HG02981 (cell line): ENCODE measurements around the gene ADCY9.
A peak's percentile ranks its signal among the peaks of the same experiment; 100 is the strongest.

Experiments used
- ATAC-seq: cut with Tn5 transposase; IDR thresholded peaks from one replicate; pipeline ENCODE4 v1.9.1; 2021; ENCODE audit warnings: mild to moderate bottlenecking, moderate library complexity; ENCODE audit not compliant: unreplicated experiment

ADCY9 gene

GRCh38 chr16:4124535-4125294 lies 8.5 kb upstream of the ADCY9 start:
- ATAC-seq: no peak

GRCh38 chr16:4123616-4124300 lies 7.5 kb upstream of the ADCY9 start:
- no peak for ATAC-seq

- no peak for ATAC-seq
Measured at GRCh38 chr16:4120176-4120575, 3.9 kb upstream of the ADCY9 start.

GRCh38 chr16:4117250-4117578 lies 972 bp upstream of the ADCY9 start:
- no peak for ATAC-seq

GRCh38 chr16:4115949-4116318 lies 308 bp downstream of the ADCY9 start:
- ATAC-seq: no peak

GRCh38 chr16:4115209-4115948 lies 863 bp downstream of the ADCY9 start:
- ATAC-seq: peak; percentile 24

GRCh38 chr16:4114257-4115208 lies 1.7 kb downstream of the ADCY9 start:
- no peak for ATAC-seq

- no peak for ATAC-seq
Measured at GRCh38 chr16:4113358-4114256, 2.6 kb downstream of the ADCY9 start.

- no peak for ATAC-seq
Measured at GRCh38 chr16:4111748-4112696, 4.2 kb downstream of the ADCY9 start.

- no peak for ATAC-seq
Measured at GRCh38 chr16:4110680-4111079, 5.6 kb downstream of the ADCY9 start.

GRCh38 chr16:4110065-4110464 lies 6.2 kb downstream of the ADCY9 start:
- ATAC-seq: no peak

GRCh38 chr16:4109250-4109736 lies 6.9 kb downstream of the ADCY9 start:
- ATAC-seq: no peak

GRCh38 chr16:4106516-4106915 lies 9.7 kb downstream of the ADCY9 start:
- no peak for ATAC-seq

- no peak for ATAC-seq
Measured at GRCh38 chr16:4105848-4106247, 10.4 kb downstream of the ADCY9 start.

GRCh38 chr16:4103745-4104144 lies 12.5 kb downstream of the ADCY9 start:
- no peak for ATAC-seq

- no peak for ATAC-seq
Measured at GRCh38 chr16:4101421-4102219, 14.6 kb downstream of the ADCY9 start.

- no peak for ATAC-seq
Measured at GRCh38 chr16:4098501-4098900, 17.7 kb downstream of the ADCY9 start.

- no peak for ATAC-seq
Measured at GRCh38 chr16:4097826-4098240, 18.4 kb downstream of the ADCY9 start.
